Body of pancreas (tissue), 4 donors: Measurements from ENCODE around the gene PHACTR3.

Experiments used
- CTCF ChIP-seq, 7 experiments: fragments of 450-650 bp in 4 of 7; fragments of 200-600 bp in 3 of 7; sonication (generic) in 3 of 7; IDR thresholded peaks; one replicate each; pipeline ENCODE4 v1.5.1; 2016 to 2019; ENCODE audit warnings: antibody characterized with exemption in 7 of 7
- POLR2A ChIP-seq, 3 donors: fragments of 450-650 bp; IDR thresholded peaks; one replicate each; pipeline ENCODE4 v1.6.1; 2016; ENCODE audit warnings: antibody characterized with exemption in 3 of 3, mild to moderate bottlenecking in 2 of 3

GRCh38 chr20:59724457-59725366 lies 120.4 kb downstream of the PHACTR3 start:
- TF ChIP-seq CTCF (IDR thresholded peaks at IDR 0.05) (no peak), POLR2A (IDR thresholded peaks at IDR 0.05) (no peak)
